ENCODE data around the gene ALOXE3.

The ALOXE3 gene

GRCh38 chr17:8153957-8154607 is 35.8 kb upstream of the ALOXE3 start:
- DNase-seq (ENCODE audit: low spot score) = peak; percentile 81

DNA sequence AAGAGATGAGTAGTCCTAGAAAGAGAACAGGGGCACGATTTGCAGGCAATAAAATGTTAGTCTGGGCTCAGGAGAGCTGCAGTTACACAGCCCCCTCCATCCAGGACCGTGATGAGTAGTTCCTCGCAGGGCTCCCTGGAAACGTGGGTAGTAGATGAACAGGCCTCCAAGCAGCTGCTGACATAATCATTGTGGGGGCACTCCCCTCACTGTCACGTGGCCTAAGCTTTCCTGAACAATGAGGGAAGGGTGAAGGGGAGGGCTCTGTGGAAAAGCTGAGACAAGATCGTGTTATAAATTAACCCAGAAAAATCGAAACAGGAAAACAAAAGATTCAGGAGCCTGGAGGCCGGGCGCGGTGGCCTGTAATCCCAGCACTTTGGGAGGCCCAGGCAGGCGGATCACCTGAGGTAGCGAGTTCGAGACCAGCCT is 35.2 kb upstream of the ALOXE3 start:
- DNase-seq (ENCODE audit: low spot score) = no peak

GRCh38 chr17:8153031-8153451 is 34.7 kb upstream of the ALOXE3 start:
- DNase-seq (ENCODE audit: low spot score) = no peak

GRCh38 chr17:8152112-8152775 is 33.9 kb upstream of the ALOXE3 start, which contains the start of gene PER1:
Gene PER1 (minus strand): TSS chr17:8152404. CDS start chr17:8150706, 1,698 bp downstream.
- DNase-seq (ENCODE audit: low spot score) = peak; percentile 89

DNA sequence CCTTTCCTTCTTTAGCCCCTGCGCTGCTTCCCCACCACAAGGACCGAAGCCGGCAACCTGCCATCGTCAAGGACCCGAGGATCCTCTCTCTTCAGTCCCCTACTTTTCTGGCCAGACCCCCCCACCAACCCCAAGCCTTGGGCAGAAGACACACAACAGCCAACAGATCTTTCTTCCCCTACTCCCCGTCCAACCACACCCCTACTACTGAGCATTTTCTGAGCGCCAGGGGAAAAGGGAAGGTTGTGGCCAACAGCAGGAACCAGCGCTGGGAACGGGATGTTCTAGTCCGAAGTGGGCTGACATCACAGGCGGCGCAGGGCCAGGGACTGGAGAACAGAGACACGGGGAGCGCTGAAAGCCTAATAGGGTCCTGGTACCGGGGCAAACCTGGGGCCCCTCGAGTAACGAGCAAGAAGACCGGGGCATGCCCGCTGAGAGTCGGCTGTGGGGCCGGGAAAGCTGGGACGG is 33.4 kb upstream of the ALOXE3 start:
- no peak for DNase-seq (ENCODE audit: low spot score)

GRCh38 chr17:8151120-8151640 is 32.9 kb upstream of the ALOXE3 start:
- DNase-seq (ENCODE audit: low spot score) = peak; percentile 85

DNA sequence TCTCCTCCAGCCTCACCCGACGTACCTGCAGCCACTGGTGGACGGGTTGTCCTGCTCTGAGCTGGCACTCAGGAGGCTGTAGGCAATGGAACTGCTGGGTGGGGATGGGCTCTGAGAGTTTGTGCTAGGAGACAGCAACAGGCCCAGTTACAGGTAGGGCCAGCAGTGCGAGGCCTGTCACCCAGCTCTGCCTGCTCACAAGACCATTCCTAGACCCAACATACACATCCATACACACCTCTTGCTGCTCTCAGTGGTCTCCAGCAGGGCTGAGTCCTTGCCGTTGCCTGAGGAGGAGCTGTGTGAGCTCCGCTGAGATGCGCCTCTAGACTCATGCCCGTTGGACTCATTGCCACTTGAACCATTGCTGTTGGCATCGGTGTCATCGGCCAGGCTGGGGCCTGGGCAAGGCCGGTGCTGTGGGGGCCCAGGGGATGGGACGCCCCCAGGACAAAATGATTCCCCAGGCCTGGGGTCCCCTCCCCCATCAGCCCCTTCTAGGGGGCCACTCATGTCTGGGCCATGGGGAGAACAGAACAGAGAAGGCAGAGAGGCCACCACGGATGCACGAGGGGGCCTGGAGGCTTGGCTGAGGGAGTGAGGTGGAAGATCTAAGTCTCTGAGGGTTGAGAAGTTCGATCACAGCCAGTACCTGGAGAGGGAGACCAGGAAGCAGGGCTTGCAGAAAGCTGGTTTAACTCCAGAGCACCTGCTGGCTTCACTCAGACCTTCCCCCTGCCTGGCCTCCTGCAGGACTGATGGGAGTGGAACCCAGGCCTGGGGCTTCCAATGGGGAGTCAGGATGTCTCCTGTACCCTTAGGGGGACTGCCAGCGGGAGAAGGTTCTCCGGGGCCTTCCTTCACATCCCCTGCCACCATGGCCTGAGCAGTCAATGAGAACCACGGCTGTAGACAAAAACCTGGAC is 32.1 kb upstream of the ALOXE3 start:
- no peak for DNase-seq (ENCODE audit: low spot score)

DNA sequence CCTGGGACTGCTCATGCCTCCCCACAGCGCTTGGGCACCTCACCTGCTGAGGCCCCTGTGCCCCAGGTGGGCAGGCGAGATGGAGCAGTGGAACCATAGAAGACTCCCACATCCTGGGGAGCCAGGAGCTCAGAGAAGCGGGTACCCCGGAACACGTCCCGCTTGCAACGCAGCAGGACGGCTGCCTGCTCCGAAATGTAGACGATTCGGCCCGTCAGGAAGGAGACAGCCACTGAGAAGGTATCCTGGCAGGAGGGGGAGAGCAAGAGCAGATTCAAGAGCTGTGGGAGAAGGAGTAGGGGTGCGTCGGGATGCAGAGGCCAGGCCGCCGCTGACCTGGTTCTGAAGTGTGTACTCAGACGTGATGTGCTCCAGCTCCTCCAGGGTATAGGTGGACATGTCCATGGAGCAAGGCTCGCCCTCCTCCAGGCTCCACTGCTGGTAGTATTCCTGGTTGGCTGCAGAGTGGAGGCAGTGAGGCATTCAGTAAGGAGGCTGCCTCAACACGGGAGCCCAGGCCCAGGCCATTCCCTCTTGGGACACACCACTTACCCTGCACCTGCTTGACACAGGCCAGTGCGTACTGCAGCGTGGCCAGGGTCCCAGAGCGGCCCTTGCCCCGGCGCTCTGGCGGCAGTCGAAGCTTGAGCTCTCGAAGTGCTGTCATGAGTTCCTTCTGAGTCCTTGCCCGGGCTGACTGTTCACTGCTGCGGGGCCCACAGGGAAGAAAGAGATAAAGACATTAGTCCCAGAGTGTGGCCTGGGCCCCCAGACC is 31.3 kb upstream of the ALOXE3 start:
- no peak for DNase-seq (ENCODE audit: low spot score)

- DNase-seq (ENCODE audit: low spot score) = no peak
Observed at GRCh38 chr17:8148560-8148959, 30.2 kb upstream of the ALOXE3 start.

DNA sequence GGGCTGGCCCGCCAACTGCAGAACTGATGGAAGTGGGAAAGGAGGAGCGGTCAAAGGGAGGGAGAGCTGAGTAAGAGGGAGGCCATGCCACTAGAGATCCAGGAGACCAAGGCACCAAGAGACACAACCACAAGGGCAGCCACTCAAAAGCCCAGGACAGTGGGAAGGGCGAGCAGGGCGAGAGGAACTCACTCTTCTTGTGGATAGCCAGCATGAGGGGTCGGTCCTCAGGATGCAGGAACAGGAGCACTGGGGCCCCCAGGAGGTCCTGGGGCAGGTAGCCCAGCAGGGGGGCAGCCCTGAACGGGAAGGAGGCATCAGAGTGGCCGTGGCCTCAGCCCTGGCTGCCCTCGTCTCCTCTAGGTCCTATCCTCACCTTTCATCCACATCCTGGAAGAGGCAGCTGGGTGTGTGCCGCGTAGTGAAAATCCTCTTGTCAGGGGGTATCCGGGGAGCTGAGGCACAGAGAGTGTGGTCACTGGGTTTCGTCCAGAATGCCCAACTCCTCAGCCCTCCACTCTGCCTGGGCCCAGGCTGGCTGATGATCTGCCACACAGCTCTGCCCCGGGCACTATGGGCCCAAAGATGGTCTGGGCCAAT is 29.6 kb upstream of the ALOXE3 start:
- DNase-seq (ENCODE audit: low spot score) = no peak

GRCh38 chr17:8147141-8147804 is 29.0 kb upstream of the ALOXE3 start:
- no peak for DNase-seq (ENCODE audit: low spot score)

DNA sequence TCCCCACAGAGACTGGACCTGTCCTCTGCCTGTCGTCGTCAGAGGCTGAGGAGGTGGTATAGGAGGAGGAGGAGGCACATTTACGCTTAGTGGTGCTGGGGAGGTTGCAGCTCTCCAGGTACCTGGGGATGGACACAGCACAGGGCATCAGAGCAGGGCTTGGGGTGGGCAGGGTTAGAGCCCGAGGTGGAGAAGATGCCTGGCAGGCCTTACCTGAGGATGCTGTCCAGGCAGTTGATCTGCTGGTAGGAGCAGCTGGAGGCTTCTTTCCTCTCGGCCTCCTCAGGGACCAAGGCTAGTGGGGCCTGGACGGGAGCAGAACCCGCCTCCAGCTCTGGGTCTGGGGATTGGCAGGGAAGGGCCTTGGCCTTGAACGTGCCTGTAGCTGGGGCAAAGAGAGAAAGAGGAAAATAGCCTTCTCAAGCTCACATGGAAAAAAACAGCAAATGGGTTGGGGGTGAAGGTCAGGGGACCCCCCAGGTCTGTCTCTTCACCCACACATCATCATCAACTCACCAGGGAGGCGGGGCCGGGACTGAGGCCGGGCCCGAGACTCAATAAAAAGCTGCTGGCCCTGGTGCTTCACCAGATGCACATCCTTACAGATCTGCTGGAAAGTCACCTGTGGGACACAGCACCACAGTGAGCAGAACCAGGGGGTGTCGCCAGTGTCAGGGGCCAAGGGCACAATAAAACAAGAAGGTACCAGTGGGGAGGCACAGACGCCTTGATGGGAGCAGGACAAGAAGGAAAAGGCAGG is 28.2 kb upstream of the ALOXE3 start:
- no peak for DNase-seq (ENCODE audit: low spot score)

DNA sequence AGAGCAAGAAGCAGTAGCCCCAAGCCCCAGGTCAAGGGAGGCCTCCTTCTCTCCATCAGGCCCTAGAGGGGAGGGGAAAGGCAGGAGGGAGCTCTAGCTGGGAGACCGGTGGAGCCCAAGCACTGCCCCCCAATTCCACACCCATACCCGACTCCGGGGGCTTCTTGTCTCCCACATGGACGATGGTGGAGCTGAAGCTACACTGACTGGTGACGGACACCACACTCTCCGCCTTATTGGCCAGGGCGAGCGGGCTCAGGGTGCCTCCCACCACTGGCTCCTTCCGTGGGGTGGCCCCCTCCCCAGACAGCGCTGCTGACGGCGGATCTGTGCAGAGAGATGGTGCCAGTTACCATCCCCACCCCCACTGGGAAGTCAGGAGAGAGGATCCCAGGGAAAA is 27.5 kb upstream of the ALOXE3 start:
- DNase-seq (ENCODE audit: low spot score) = no peak

GRCh38 chr17:8144401-8145231 is 26.3 kb upstream of the ALOXE3 start:
- no peak for DNase-seq (ENCODE audit: low spot score)

DNA sequence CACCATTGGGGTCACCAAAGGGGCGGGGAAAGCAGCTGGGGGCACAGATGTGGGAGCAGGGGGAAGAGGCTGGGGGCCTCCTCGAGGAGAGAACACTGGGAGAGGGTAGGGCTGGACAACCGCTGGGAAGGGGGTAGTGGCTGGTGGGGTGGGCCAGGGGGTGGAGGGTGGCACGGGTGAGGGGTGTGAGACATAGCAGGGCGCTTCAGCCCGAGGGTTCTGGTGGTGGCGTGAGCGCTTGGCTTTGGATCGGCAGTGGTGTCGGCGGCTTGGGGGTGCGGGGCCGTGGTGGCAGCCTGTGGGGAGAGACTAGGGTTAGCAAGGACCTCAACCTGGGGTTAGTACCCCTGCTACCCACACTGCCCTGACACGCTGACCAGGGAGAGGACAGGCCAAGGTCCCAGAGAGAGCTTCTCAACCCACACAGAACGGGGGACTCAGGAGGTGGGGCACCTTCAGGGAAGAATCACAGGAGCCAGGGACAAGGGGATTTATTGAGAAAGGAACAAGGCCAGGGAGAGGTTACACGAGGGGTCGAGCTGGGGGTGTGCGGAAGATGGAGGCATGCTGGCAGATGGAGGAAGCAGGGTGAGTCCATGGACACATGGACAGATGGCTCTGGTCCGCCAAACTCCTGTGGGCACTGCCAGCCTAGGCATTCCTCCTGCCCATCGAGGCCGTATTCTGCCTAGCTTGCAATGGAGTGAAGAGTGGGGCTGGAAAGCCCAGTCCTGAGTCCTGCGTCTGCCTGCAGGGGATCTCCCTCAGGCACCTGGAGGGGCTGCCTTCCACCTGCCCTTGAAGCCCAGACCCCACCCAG is 25.5 kb upstream of the ALOXE3 start:
- DNase-seq (ENCODE audit: low spot score) = no peak

DNA sequence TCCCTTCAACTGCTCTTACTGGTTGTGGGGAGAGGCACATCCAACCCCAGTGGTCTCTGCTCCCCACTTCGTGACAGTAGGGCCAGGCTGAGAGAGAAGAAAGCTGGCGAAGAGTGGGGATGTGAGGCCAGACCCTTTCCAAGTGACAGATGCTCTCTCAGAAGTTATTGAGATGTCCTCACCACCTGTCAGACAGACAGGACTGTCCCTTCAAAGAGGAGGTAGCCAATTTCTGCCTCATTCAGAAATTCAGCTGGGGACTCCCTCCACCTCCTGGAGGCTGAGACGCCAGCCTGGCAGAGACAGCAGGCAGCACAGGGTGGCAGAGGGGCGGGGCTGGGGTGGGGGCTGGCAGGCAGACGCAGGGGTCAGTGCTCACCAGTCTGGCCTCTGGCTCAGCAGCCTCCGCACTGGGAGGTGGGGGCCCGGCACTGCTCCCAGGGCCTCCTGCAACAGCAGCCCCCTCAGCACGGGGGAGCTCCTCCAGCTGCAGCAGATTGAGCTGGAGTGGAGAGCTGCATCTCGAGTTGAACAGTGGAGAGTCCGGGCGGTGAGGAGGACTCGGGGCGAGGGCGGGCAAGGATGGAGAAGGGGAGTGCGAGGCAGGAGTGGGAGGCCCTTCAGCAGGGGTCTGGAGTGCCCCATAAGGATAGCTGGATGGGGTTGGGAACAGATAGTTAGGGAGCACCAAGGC is 24.7 kb upstream of the ALOXE3 start:
- no peak for DNase-seq (ENCODE audit: low spot score)

DNA sequence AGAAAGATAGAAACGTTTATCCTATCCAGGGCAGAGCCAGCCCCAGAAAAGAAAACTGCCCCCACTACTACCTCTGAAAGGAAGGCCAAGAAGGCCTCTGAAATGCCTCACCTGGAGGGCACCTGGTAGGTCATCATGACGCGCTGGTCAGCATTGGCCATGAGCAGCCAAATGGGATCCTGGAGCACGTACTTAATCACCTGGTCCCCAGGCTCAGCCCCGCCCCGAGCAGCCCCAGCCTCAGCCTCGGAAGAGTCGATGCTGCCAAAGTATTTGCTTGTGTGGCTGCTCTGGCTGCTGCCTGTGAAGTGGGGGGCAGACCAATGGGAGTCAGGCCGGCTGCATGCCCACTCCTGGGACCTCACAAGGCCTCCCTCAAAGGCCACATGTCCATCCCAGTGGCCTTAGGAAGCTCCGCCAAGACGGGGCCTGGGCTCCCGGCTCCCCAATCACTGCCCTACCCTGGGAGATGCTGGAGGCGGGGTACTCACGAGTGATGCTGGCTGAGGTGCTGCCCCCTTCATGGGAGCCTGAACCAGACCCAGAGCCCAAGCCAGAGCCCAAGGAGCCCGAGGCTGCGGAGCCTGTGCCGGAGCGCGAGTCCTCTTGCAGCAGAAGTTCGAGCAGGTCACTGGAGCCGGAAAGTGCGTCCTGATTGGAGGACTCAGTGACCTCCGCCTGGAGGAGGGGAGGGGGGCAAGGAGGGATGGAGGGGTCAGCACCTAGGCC is 24.0 kb upstream of the ALOXE3 start:
- DNase-seq (ENCODE audit: low spot score) = no peak

Measured in CD4-positive, alpha-beta T cell treated with Interleukin-15 for 4 hours (primary cell).